Small intestine (tissue), 16 donors: Measurements from ENCODE around the gene TCEA2. TPM values are rescaled to one million over a fixed set of nuclear protein-coding genes. Genes with fewer than 3 reads are reported as not detected.

Experiments used
- DNase-seq, 2 donors: peaks; one replicate each; pipeline versions ENCODE4 v3.0.0 to v3.0.0-alpha.2; 2013
- FAIRE-seq: peaks from 2 replicates; lab custom pipeline; 2012; peaks lifted over from hg19 to GRCh38; lab: Jason Lieb, UNC
- H3K27ac ChIP-seq, 3 donors: one replicate each; pipeline ENCODE4 v1.5.1; 2013; ENCODE audit warnings: low read length in 2 of 3, mild to moderate bottlenecking in 2 of 3, control low read depth in 1 of 3, inconsistent platforms in 1 of 3, low read depth in 1 of 3, moderate library complexity in 1 of 3
- H3K27me3 ChIP-seq, 3 donors: one replicate each; pipeline ENCODE4 v1.6.1; 2013; ENCODE audit warnings: low read length in 3 of 3, inconsistent platforms in 1 of 3; ENCODE audit not compliant: control insufficient read depth in 3 of 3, insufficient read depth in 3 of 3
- H3K36me3 ChIP-seq, 3 donors: one replicate each; pipeline ENCODE4 v1.6.1; 2013; ENCODE audit warnings: low read length in 3 of 3, inconsistent platforms in 1 of 3, low read depth in 1 of 3, mild to moderate bottlenecking in 1 of 3, moderate library complexity in 1 of 3; ENCODE audit not compliant: control insufficient read depth in 3 of 3, insufficient read depth in 2 of 3
- H3K4me1 ChIP-seq, 3 donors: one replicate each; pipeline ENCODE4 v1.6.1; 2013; ENCODE audit warnings: low read length in 2 of 3, inconsistent platforms in 1 of 3, low read depth in 1 of 3, mild to moderate bottlenecking in 1 of 3, moderate library complexity in 1 of 3; ENCODE audit not compliant: control insufficient read depth in 3 of 3, insufficient read depth in 2 of 3
- H3K4me3 ChIP-seq, 3 donors: one replicate each; pipeline ENCODE4 v1.5.1; 2013; ENCODE audit warnings: low read length in 3 of 3, control low read depth in 1 of 3, inconsistent platforms in 1 of 3, low read depth in 1 of 3, mild to moderate bottlenecking in 1 of 3, moderate library complexity in 1 of 3
- H3K9me3 ChIP-seq, 2 donors: one replicate each; pipeline ENCODE4 v1.6.1; 2013; ENCODE audit warnings: low read depth in 1 of 2, low read length in 1 of 2; ENCODE audit not compliant: control insufficient read depth in 2 of 2, insufficient read depth in 1 of 2
- WGBS, 3 donors: extraction: QIAGEN DNeasy Blood & Tissue Kit; methylation state at CpG; one replicate each; pipeline ENCODE4 v1.1.7; 2013; 5-methylcytosine and 5-hydroxymethylcytosine counted together
- long read RNA-seq, 10 donors: transcript quantifications; one replicate each; lab custom pipeline, GENCODE V29; 2026
- polyA plus RNA-seq, 4 donors: library from polyadenylated mRNA; stranded (reverse) in 3 of 4; unstranded in 1 of 4; fragments of 200-250 nt in 3 of 4; fragments of 120-200 nt in 1 of 4; gene quantifications; one replicate each; pipeline versions ENCODE4 v1.2.1 to v1.2.3, GENCODE V29; 2013
- donor health status: healthy with polysubstance abuse.
- donor health status: control.
- donor health status: control.
- donor health status: Bipolar disorder and iron deficiency.
- donor health status: healthy.

TCEA2 gene
- 10 to 100 TPM in 2 of 4 donors, 1 to 10 TPM in 2; 7.8 to 28.5 (median 12.6) TPM for polyA plus RNA-seq
- long read RNA-seq, donor 1, transcript TCEA2-202 (10 exons, 1,235 nt) = major isoform, 14 of 19 reads
- long read RNA-seq, donor 1, partial matches to known transcripts = 0 of 19 reads
- long read RNA-seq, donor 1, other reads (novel, unspliced or antisense) = 0 of 19 reads
- long read RNA-seq, donor 2, partial matches to known transcripts = 0 of 5 reads
- long read RNA-seq, donor 2, other reads (novel, unspliced or antisense) = 0 of 5 reads
- long read RNA-seq, donor 3, transcript TCEA2-202 (10 exons, 1,235 nt) = major isoform, 6 of 7 reads
- long read RNA-seq, donor 3, partial matches to known transcripts = 0 of 7 reads
- long read RNA-seq, donor 3, other reads (novel, unspliced or antisense) = 0 of 7 reads
- long read RNA-seq, donor 4 = 0 reads
- long read RNA-seq, donor 5 = 0 reads
- long read RNA-seq, donor 6, transcript TCEA2-202 (10 exons, 1,235 nt) = major isoform, 6 of 7 reads
- long read RNA-seq, donor 6, partial matches to known transcripts = 0 of 7 reads
- long read RNA-seq, donor 6, other reads (novel, unspliced or antisense) = 0 of 7 reads
- long read RNA-seq, donor 7, transcript TCEA2-202 (10 exons, 1,235 nt) = major isoform, 30 of 43 reads
- long read RNA-seq, donor 7, partial matches to known transcripts = 0 of 43 reads
- long read RNA-seq, donor 7, other reads (novel, unspliced or antisense) = 7 of 43 reads
- long read RNA-seq, donor 8, partial matches to known transcripts = 11 of 13 reads
- long read RNA-seq, donor 8, other reads (novel, unspliced or antisense) = 0 of 13 reads
- long read RNA-seq, donor 9 = 0 reads
- long read RNA-seq, donor 10, transcript TCEA2-202 (10 exons, 1,235 nt) = major isoform, 12 of 12 reads
- long read RNA-seq, donor 10, partial matches to known transcripts = 0 of 12 reads
- long read RNA-seq, donor 10, other reads (novel, unspliced or antisense) = 0 of 12 reads

DNA sequence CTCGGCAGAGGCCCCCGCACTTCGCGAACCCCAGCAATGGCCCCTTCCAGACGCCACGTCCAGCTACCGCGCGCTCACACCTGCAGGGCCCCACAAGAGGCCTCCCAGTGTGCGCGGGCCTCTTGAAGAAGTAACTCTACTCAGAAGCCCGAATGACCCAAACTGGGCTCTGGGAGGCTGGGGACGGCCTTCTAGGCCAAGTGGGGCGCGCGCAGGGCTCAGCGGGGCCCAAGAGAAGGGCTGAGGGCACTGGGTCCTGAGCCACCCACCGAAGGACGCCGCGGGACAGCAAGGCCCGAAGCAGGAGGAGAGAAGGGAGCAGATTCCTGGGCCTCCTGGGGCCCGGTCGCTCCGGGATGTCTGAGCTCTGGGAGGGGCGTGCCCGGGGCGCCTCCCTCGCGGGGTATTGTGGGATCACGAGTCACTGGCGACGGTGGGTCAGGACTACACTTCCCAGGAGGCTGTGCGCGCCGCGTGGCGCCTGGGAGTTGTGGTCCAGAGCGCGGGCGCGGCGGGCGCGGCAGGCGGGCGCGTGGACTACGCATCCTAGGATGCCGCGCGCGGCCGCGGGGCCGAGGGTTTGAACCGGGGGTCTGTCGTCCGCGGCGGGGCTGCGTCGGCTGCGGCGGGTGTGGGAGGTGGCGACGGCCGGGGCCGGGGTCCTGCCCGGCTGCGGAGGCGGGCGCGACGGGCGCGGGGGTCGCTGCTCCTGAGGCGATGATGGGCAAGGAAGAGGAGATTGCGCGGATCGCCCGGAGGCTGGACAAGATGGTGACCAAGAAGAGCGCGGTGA, at the start of gene TCEA2:
Gene TCEA2 (plus strand): TSS at position 603 of the 793 bp plus-strand sequence. CDS start 115 bp downstream, at position 718.
- peaks cover 0 to 20% (median 0%) of the 10 kb centered on the region in 3 donors for H3K4me1 ChIP-seq
- peaks cover 0 to 9% (median 0%) of the 10 kb centered on the region in 3 donors for H3K27me3 ChIP-seq
- peak within 1 kb of the TSS in 2 of 3 donors; percentile 82 to 87 for H3K27ac ChIP-seq
- DNase-seq (peak; percentile 93 to 99), FAIRE-seq (no peak)
- H3K4me3 ChIP-seq = peak within 1 kb of the TSS; percentile 69 to 83 (median 83)
- peaks cover 0 to 11% (median 0%) of the 10 kb centered on the region in 3 donors for H3K36me3 ChIP-seq
- H3K9me3 ChIP-seq = no peaks in the 10 kb centered on the region
- WGBS, 3 donors = 7 to 17% (median 15%) methylated on average over 41 to 85 of the region's 85 CpGs

DNA sequence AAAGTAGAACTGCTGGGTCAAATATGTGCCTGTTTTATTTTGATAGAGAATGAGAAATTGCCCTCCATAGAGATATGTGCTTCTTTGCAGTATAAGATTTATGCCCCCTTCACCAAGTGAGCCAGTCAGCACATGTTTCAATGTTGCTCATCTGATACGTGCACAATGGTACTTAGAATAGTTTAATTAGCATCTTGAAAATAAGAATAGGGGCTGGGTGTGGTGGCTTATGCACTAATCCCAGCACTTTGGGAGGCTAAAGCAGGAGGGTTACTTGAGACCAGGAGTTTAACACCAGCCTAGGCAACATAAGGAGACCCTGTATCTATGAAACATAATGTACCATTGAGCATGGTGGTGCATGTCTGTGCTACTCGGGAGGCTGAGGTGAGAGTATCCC, 47.4 kb upstream of the TCEA2 start:
- H3K9me3 ChIP-seq = peaks cover 0 to 3% of the 10 kb centered on the region in 2 donors
- 93 to 96% (median 94%) methylated on average over 2 of the region's 2 CpGs for WGBS, 3 donors
- no peaks in the 10 kb centered on the region for H3K27me3 ChIP-seq
- no peak overlapping the region for H3K4me3 ChIP-seq
- H3K27ac ChIP-seq = no peak overlapping the region
- peaks cover 21 to 76% (median 31%) of the 10 kb centered on the region in 3 donors for H3K36me3 ChIP-seq
- H3K4me1 ChIP-seq = no peaks in the 10 kb centered on the region
- no peak for DNase-seq
- no peak for FAIRE-seq

- FAIRE-seq = no peak
These were observed 41.6 kb upstream of the TCEA2 start for GRCh38 chr20:64021124-64021975.

DNA sequence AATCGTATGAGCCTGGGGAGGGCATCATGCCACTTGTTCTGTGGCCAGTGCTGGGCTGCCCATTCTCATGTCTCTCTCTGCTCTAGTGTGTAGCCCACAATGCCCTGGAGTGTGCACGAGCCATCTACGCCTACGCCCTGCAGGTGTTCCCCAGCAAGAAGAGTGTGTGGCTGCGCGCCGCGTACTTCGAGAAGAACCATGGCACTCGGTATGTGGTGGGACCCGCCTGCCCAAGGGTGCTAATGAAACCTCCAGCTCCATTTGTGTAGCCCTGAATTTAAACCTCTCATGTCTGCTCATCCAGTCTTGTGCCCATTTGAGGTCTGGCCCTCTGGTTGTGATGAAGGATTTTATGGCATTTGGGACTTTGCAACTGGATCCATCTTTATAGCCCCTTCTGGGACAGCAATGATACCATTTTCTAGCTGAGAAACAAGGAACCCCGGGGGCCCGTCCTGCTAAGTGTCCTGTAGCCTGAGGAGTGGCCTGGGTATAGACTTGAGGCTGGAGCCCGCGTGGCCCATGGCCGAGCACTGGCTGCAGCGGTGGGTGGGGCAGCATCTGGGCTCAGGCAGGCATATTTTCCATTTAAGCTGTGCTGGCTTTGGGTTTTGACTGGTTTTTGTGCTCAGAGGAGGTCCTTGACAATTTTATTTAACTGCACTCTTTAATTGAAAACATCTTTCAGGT, 40.2 kb upstream of the TCEA2 start:
- 96% methylated on average over 17 of the region's 17 CpGs for WGBS, 3 donors
- FAIRE-seq = no peak
- peaks cover 20 to 96% (median 29%) of the 10 kb centered on the region in 3 donors for H3K36me3 ChIP-seq

More at GRCh38 chr20:64021124-64021975, 41.6 kb upstream of the TCEA2 start:
- Histone ChIP-seq H3K27me3 (no peaks in the 10 kb centered on the region), H3K4me1 (peaks cover 0 to 25% (median 2%) of the 10 kb centered on the region in 3 donors), H3K4me3 (no peak overlapping the region), H3K9me3 (no peaks in the 10 kb centered on the region), H3K36me3 (peaks cover 19 to 91% (median 25%) of the 10 kb centered on the region in 3 donors), H3K27ac (no peak overlapping the region)
- 96 to 98% (median 96%) methylated on average over 36 of the region's 36 CpGs for WGBS, 3 donors
- DNase-seq = no peak

DNA sequence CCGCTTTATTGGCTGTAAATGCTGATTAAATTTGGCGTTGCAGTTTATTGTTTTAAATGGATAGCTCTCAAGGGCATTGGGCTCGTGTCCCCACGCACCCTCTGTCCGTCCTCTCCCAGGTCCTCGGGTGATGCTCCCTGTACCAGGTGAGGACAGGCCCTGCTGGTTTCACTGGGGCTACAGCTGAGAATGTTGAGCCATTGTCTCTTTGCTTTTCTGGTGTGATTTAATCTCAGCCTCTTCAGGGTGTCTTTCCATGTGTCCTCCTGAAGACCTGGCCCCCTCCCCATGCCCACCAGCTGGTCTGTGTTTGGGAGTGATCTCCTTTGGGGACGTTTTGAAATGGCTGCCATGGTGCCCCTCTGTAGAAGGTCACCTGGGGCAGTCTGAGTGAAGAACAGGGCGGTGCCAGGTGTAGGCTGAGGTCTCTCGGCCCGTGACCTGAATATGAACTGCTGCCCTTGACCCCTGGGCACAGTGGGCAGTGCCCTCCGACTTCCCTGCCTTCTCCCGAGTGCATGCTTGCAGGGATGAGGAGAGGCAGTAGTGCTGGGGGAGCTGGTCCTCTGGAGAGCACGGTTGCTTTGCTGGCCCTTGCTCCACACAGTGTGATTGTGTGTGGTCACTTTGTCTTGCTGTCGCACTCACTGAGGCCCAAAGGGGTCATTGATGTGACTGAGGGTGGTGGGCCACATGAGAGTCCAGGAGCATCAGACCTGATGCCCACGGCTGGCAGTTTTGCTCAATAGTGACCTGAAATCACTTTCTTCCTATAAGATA, 39.4 kb upstream of the TCEA2 start:
- Histone ChIP-seq H3K27me3 (peaks cover 0 to 12% (median 0%) of the 10 kb centered on the region in 3 donors), H3K9me3 (no peaks in the 10 kb centered on the region), H3K36me3 (peaks cover 18 to 96% (median 29%) of the 10 kb centered on the region in 3 donors), H3K4me1 (peaks cover 0 to 25% (median 2%) of the 10 kb centered on the region in 3 donors), H3K4me3 (no peak overlapping the region), H3K27ac (no peak overlapping the region)
- DNase-seq = no peak
- WGBS, 3 donors = 37 to 69% (median 50%) methylated on average over 15 of the region's 15 CpGs
- no peak for FAIRE-seq

More for the DNA sequence above, 40.2 kb upstream of the TCEA2 start:
- H3K9me3 ChIP-seq = no peaks in the 10 kb centered on the region
- no peak overlapping the region for H3K4me3 ChIP-seq
- H3K27ac ChIP-seq = no peak overlapping the region
- DNase-seq = no peak
- H3K4me1 ChIP-seq = peaks cover 0 to 25% (median 2%) of the 10 kb centered on the region in 3 donors
- H3K27me3 ChIP-seq = peaks cover 0 to 12% (median 0%) of the 10 kb centered on the region in 3 donors

- Histone ChIP-seq H3K9me3 (no peaks in the 10 kb centered on the region), H3K4me3 (no peak overlapping the region)
- 40 to 73% (median 59%) methylated on average over 17 of the region's 17 CpGs for WGBS, 3 donors
These were observed 38.6 kb upstream of the TCEA2 start for GRCh38 chr20:64024141-64024990.

More at GRCh38 chr20:64024141-64024990, 38.6 kb upstream of the TCEA2 start:
- no peak for FAIRE-seq
- Histone ChIP-seq H3K36me3 (peaks cover 16 to 96% (median 23%) of the 10 kb centered on the region in 3 donors), H3K27ac (no peak overlapping the region), H3K27me3 (peaks cover 0 to 14% (median 0%) of the 10 kb centered on the region in 3 donors), H3K4me1 (peaks cover 0 to 25% (median 2%) of the 10 kb centered on the region in 3 donors)
- DNase-seq = peak; percentile 86 to 93
